Measurements from ENCODE around the gene COL20A1.

The COL20A1 gene

GRCh38 chr20:63272105-63273058 is 20.6 kb upstream of the COL20A1 start, which contains the start of gene ARFGAP1:
Gene ARFGAP1, plus strand, starts transcription at chr20:63272813. Its CDS starts 2,768 bp downstream, at chr20:63275581.
- H3K9me3 ChIP-seq (ENCODE audit: control insufficient read depth in 1 of 2, low read length in 2 of 2): no peaks in the 10 kb centered on the region
- H3K4me1 ChIP-seq (ENCODE audit: control insufficient read depth in 1 of 2, insufficient read depth in 2 of 2, low read length in 2 of 2): peaks cover 5 to 25% of the 10 kb centered on the region in 2 donors
- peak within 1 kb of the TSS; percentile 89 to 98 for H3K4me3 ChIP-seq (ENCODE audit: low read depth in 1 of 2, low read length in 2 of 2)
- no peaks in the 10 kb centered on the region for H3K27me3 ChIP-seq (ENCODE audit: low read depth, low read length)
- H3K27ac ChIP-seq (ENCODE audit: low read length): peak within 1 kb of the TSS; percentile 49
- peaks cover 6 to 18% of the 10 kb centered on the region in 2 donors for H3K36me3 ChIP-seq (ENCODE audit: control insufficient read depth in 1 of 2, insufficient read depth in 2 of 2, low read length in 2 of 2)

DNA sequence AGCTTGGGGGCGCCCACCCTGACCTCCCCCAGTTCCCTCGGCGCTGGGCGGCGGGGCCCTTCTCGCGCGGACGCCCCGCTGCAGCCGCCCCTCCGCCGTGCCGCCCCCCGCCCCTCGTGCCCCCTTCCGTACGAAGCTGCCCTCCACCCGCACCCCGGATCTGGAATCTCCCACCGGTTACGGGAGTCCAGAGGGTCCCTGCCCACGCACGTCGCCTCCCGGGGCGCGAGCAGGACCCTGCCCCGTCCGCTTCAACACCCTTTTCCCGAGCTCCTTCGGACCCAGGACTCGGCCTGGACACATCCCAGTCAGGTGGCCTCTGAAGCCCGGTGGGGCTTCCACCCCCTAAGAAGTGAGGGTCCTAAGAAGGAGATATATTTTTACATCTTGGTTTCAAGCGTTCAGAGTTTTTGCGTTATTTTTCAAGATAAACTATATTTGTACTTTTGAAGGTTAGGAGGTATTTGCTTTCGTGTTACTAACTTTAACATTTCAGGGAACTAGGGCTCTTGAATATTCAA is 19.9 kb upstream of the COL20A1 start:
- no peaks in the 10 kb centered on the region for H3K9me3 ChIP-seq (ENCODE audit: control insufficient read depth in 1 of 2, low read length in 2 of 2)
- H3K36me3 ChIP-seq (ENCODE audit: control insufficient read depth in 1 of 2, insufficient read depth in 2 of 2, low read length in 2 of 2): peaks cover 6 to 24% of the 10 kb centered on the region in 2 donors
- H3K27me3 ChIP-seq (ENCODE audit: low read depth, low read length): no peaks in the 10 kb centered on the region
- peak overlapping the region; percentile 49 for H3K27ac ChIP-seq (ENCODE audit: low read length)
- H3K4me3 ChIP-seq (ENCODE audit: low read depth in 1 of 2, low read length in 2 of 2): peak overlapping the region; percentile 89 to 98
- peaks cover 5 to 25% of the 10 kb centered on the region in 2 donors for H3K4me1 ChIP-seq (ENCODE audit: control insufficient read depth in 1 of 2, insufficient read depth in 2 of 2, low read length in 2 of 2)

- peaks cover 6 to 31% of the 10 kb centered on the region in 2 donors for H3K36me3 ChIP-seq (ENCODE audit: control insufficient read depth in 1 of 2, insufficient read depth in 2 of 2, low read length in 2 of 2)
- H3K27me3 ChIP-seq (ENCODE audit: low read depth, low read length): no peaks in the 10 kb centered on the region
- H3K9me3 ChIP-seq (ENCODE audit: control insufficient read depth in 1 of 2, low read length in 2 of 2): no peaks in the 10 kb centered on the region
- peak overlapping the region; percentile 49 for H3K27ac ChIP-seq (ENCODE audit: low read length)
- H3K4me1 ChIP-seq (ENCODE audit: control insufficient read depth in 1 of 2, insufficient read depth in 2 of 2, low read length in 2 of 2): peaks cover 5 to 25% of the 10 kb centered on the region in 2 donors
- peak overlapping the region; percentile 89 to 98 for H3K4me3 ChIP-seq (ENCODE audit: low read depth in 1 of 2, low read length in 2 of 2)
Observed at GRCh38 chr20:63273635-63274380, 19.2 kb upstream of the COL20A1 start.

DNA sequence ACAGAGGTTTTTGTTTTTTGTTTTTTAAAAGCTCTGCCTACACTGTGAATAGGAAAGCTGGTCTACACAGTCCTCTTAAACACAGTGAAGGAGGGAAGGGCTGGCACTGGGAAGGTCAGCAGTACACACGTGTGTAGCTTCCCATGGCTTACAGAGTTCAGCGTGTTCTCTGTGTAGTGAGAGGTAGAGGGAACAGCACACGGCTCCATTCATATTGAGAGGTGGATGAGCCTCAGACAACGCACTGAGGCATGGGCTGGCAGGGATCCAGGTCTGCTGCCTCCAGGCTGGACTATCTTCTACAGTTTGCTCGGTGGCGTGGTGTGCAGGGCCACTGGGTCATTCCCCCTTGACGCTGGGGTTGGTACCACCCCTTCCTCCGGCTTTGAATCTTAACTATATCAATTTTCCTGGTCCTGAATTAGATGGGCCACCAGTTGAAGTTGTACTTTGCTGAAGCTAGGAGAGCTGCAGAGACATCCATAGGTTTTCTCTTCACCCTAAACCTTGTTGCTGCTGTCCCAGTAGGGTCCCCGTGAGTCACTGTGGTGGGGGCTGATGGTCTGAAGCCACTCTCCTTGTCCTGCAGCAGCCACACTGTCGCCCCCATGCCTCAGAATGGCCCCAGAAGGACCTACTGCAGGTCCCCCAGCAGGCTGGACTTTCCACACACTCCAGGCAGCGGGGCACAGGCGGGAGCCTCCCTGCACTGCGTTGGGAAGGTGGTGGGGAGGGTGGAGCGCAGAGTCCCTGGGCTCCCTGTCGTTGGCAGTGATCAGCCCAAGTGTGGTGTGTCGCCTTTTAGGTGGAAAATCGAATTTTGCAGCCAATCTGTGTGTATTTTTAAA is 18.4 kb upstream of the COL20A1 start:
- Histone ChIP-seq H3K27me3 (ENCODE audit: low read depth, low read length) (no peaks in the 10 kb centered on the region), H3K9me3 (ENCODE audit: control insufficient read depth in 1 of 2, low read length in 2 of 2) (no peaks in the 10 kb centered on the region), H3K4me1 (ENCODE audit: control insufficient read depth in 1 of 2, insufficient read depth in 2 of 2, low read length in 2 of 2) (peaks cover 5 to 25% of the 10 kb centered on the region in 2 donors), H3K36me3 (ENCODE audit: control insufficient read depth in 1 of 2, insufficient read depth in 2 of 2, low read length in 2 of 2) (peaks cover 6 to 37% of the 10 kb centered on the region in 2 donors), H3K4me3 (ENCODE audit: low read depth in 1 of 2, low read length in 2 of 2) (no peak overlapping the region), H3K27ac (ENCODE audit: low read length) (no peak overlapping the region)

GRCh38 chr20:63275825-63276224 is 17.2 kb upstream of the COL20A1 start:
- Histone ChIP-seq H3K36me3 (ENCODE audit: control insufficient read depth in 1 of 2, insufficient read depth in 2 of 2, low read length in 2 of 2) (peaks cover 6 to 48% of the 10 kb centered on the region in 2 donors), H3K4me1 (ENCODE audit: control insufficient read depth in 1 of 2, insufficient read depth in 2 of 2, low read length in 2 of 2) (peaks cover 5 to 25% of the 10 kb centered on the region in 2 donors), H3K9me3 (ENCODE audit: control insufficient read depth in 1 of 2, low read length in 2 of 2) (no peaks in the 10 kb centered on the region)

GRCh38 chr20:63276956-63277355 is 16.0 kb upstream of the COL20A1 start:
- Histone ChIP-seq H3K27me3 (ENCODE audit: low read depth, low read length) (no peaks in the 10 kb centered on the region), H3K36me3 (ENCODE audit: control insufficient read depth in 1 of 2, insufficient read depth in 2 of 2, low read length in 2 of 2) (peaks cover 6 to 51% of the 10 kb centered on the region in 2 donors), H3K9me3 (ENCODE audit: control insufficient read depth in 1 of 2, low read length in 2 of 2) (no peaks in the 10 kb centered on the region), H3K27ac (ENCODE audit: low read length) (no peak overlapping the region), H3K4me3 (ENCODE audit: low read depth in 1 of 2, low read length in 2 of 2) (no peak overlapping the region), H3K4me1 (ENCODE audit: control insufficient read depth in 1 of 2, insufficient read depth in 2 of 2, low read length in 2 of 2) (peaks cover 5 to 20% of the 10 kb centered on the region in 2 donors)

More at GRCh38 chr20:63275825-63276224, 17.2 kb upstream of the COL20A1 start:
- Histone ChIP-seq H3K27me3 (ENCODE audit: low read depth, low read length) (no peaks in the 10 kb centered on the region), H3K27ac (ENCODE audit: low read length) (no peak overlapping the region), H3K4me3 (ENCODE audit: low read depth in 1 of 2, low read length in 2 of 2) (no peak overlapping the region)

GRCh38 chr20:63277466-63278272 is 15.3 kb upstream of the COL20A1 start:
- H3K36me3 ChIP-seq (ENCODE audit: control insufficient read depth in 1 of 2, insufficient read depth in 2 of 2, low read length in 2 of 2): peaks cover 6 to 58% of the 10 kb centered on the region in 2 donors
- H3K4me1 ChIP-seq (ENCODE audit: control insufficient read depth in 1 of 2, insufficient read depth in 2 of 2, low read length in 2 of 2): peaks cover 5 to 18% of the 10 kb centered on the region in 2 donors
- H3K9me3 ChIP-seq (ENCODE audit: control insufficient read depth in 1 of 2, low read length in 2 of 2): no peaks in the 10 kb centered on the region
- no peaks in the 10 kb centered on the region for H3K27me3 ChIP-seq (ENCODE audit: low read depth, low read length)
- H3K4me3 ChIP-seq (ENCODE audit: low read depth in 1 of 2, low read length in 2 of 2): no peak overlapping the region
- no peak overlapping the region for H3K27ac ChIP-seq (ENCODE audit: low read length)

DNA sequence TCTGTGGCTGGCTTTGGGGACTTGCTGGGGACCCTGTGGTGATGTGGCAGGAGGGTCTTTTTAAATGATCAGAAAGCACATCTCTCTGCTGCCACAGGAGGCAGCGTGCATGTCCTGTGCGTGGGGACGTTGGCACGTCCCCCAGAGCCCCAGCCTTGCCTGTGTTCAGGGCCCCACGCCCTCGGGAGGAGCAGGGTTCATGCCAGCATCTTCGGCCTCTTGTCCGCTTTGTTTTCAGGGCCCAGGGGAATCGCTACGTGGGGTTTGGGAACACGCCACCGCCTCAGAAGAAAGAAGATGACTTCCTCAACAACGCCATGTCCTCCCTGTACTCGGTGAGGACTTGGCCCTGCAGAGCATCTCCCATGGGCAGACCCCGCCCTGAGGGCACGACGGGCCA is 14.3 kb upstream of the COL20A1 start:
- Histone ChIP-seq H3K36me3 (ENCODE audit: control insufficient read depth in 1 of 2, insufficient read depth in 2 of 2, low read length in 2 of 2) (peaks cover 6 to 68% of the 10 kb centered on the region in 2 donors), H3K27ac (ENCODE audit: low read length) (no peak overlapping the region), H3K4me3 (ENCODE audit: low read depth in 1 of 2, low read length in 2 of 2) (no peak overlapping the region), H3K4me1 (ENCODE audit: control insufficient read depth in 1 of 2, insufficient read depth in 2 of 2, low read length in 2 of 2) (peaks cover 5 to 14% of the 10 kb centered on the region in 2 donors), H3K27me3 (ENCODE audit: low read depth, low read length) (no peaks in the 10 kb centered on the region), H3K9me3 (ENCODE audit: control insufficient read depth in 1 of 2, low read length in 2 of 2) (no peaks in the 10 kb centered on the region)

DNA sequence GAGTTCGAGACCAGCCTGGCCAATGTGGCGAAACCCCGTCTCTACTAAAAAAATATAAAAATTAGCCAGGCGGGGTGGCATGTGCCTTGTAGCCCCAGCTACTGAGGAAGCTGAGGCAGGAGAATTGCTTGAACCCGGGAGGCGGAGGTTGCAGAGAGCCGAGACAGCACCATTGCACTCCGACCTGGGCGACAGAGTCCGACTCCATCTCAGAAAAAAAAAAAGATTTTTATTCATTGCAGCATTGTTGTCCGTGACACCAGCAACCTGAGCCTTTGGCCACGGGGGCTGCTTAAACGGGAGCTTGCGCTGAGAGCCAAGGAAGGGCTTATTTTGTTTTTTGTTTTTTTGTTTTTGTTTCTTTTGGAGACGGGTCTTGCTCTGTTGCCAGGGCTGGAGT is 13.1 kb upstream of the COL20A1 start:
- H3K4me3 ChIP-seq (ENCODE audit: low read depth in 1 of 2, low read length in 2 of 2): no peak overlapping the region
- H3K27ac ChIP-seq (ENCODE audit: low read length): no peak overlapping the region
- no peaks in the 10 kb centered on the region for H3K9me3 ChIP-seq (ENCODE audit: control insufficient read depth in 1 of 2, low read length in 2 of 2)
- H3K27me3 ChIP-seq (ENCODE audit: low read depth, low read length): no peaks in the 10 kb centered on the region
- peaks cover 0 to 2% of the 10 kb centered on the region in 2 donors for H3K4me1 ChIP-seq (ENCODE audit: control insufficient read depth in 1 of 2, insufficient read depth in 2 of 2, low read length in 2 of 2)
- peaks cover 6 to 80% of the 10 kb centered on the region in 2 donors for H3K36me3 ChIP-seq (ENCODE audit: control insufficient read depth in 1 of 2, insufficient read depth in 2 of 2, low read length in 2 of 2)

GRCh38 chr20:63280371-63280770 is 12.6 kb upstream of the COL20A1 start:
- H3K27ac ChIP-seq (ENCODE audit: low read length): no peak overlapping the region
- no peaks in the 10 kb centered on the region for H3K27me3 ChIP-seq (ENCODE audit: low read depth, low read length)
- peaks cover 6 to 84% of the 10 kb centered on the region in 2 donors for H3K36me3 ChIP-seq (ENCODE audit: control insufficient read depth in 1 of 2, insufficient read depth in 2 of 2, low read length in 2 of 2)
- H3K4me1 ChIP-seq (ENCODE audit: control insufficient read depth in 1 of 2, insufficient read depth in 2 of 2, low read length in 2 of 2): no peaks in the 10 kb centered on the region
- H3K9me3 ChIP-seq (ENCODE audit: control insufficient read depth in 1 of 2, low read length in 2 of 2): no peaks in the 10 kb centered on the region
- no peak overlapping the region for H3K4me3 ChIP-seq (ENCODE audit: low read depth in 1 of 2, low read length in 2 of 2)

Data from muscle layer of duodenum (tissue), 2 donors.